T-cell (primary cell): ENCODE results near the gene ZNF195. TPM values are rescaled to one million over a fixed set of nuclear protein-coding genes. Genes with fewer than 3 reads are reported as not detected.
"Not testable (repeated sequence)": the region's sequence is repeated elsewhere in the genome, so short reads cannot be mapped to it uniquely, and the experiment has no call there.

Experiments used
- ATAC-seq, 4 experiments: fragments of 200-7000 bp in 3 of 4; fragments of 150-1000 bp in 1 of 4; cut with Tn5 transposase; replicated peaks in 1 of 4; 1 replicate in 3 of 4; 2 replicates in 1 of 4; pipeline ENCODE4 v1.10.0; 2021; ENCODE audit warnings: moderate library complexity in 3 of 4, mild to moderate bottlenecking in 2 of 4, moderate number of reproducible peaks in 1 of 4
- CTCF ChIA-PET, 2 donors: fragments of 300-600 bp; sonication (Branson Sonifier 250); formaldehyde crosslinking; loops; one replicate each; lab custom pipeline; 2022; ENCODE audit warnings: antibody characterized with exemption in 2 of 2; lab: Charles Lee
- POLR2A ChIA-PET, 2 donors: fragments of 300-600 bp; sonication (Branson Sonifier 250); formaldehyde crosslinking; loops; one replicate each; lab custom pipeline; 2022; ENCODE audit warnings: antibody characterized with exemption in 2 of 2; lab: Charles Lee
- DNase-seq, 35 experiments: peaks; one replicate each; pipeline versions ENCODE4 v3.0.0 to v3.0.0-alpha.2; 2013 to 2023
- H3K27ac ChIP-seq: one replicate; pipeline ENCODE4 v1.5.1; 2013; ENCODE audit warnings: low read length
- H3K27me3 ChIP-seq, 2 experiments: replicated peaks in 1 of 2; 1 replicate in 1 of 2; 2 replicates in 1 of 2; pipeline versions ENCODE4 v1.6.1 to v1.7.0; 2013; ENCODE audit warnings: low read length in 1 of 2, mixed read lengths in 1 of 2; ENCODE audit not compliant: control insufficient read depth in 2 of 2, insufficient read depth in 2 of 2; ENCODE audit errors: extremely low read depth in 1 of 2
- H3K36me3 ChIP-seq, 2 donors: 1 replicate in 1 of 2; 2 replicates in 1 of 2; pipeline versions ENCODE4 v1.6.1 to v1.7.0; 2013; ENCODE audit warnings: low read length in 1 of 2; ENCODE audit not compliant: control insufficient read depth in 2 of 2, insufficient read depth in 1 of 2; ENCODE audit errors: extremely low read depth in 1 of 2
- H3K4me1 ChIP-seq, 2 experiments: 1 replicate in 1 of 2; 2 replicates in 1 of 2; pipeline versions ENCODE4 v1.6.1 to v1.7.0; 2013; ENCODE audit warnings: low read length in 2 of 2, mixed read lengths in 1 of 2; ENCODE audit not compliant: insufficient read depth in 2 of 2, control insufficient read depth in 1 of 2; ENCODE audit errors: extremely low read depth in 1 of 2
- H3K4me3 ChIP-seq, 2 donors: 1 replicate in 1 of 2; 2 replicates in 1 of 2; pipeline versions ENCODE4 v1.5.1 to v1.7.0; 2013; ENCODE audit warnings: mild to moderate bottlenecking in 2 of 2, low read length in 1 of 2, moderate library complexity in 1 of 2; ENCODE audit not compliant: control insufficient read depth in 1 of 2; ENCODE audit errors: extremely low read depth in 1 of 2
- H3K9me3 ChIP-seq: 2 replicates; pipeline ENCODE4 v1.7.0; 2013
- H3K27ac Mint-ChIP-seq, 2 donors: one replicate each; pipeline ENCODE4 v1.8.0; 2020 to 2021; ENCODE audit warnings: mild to moderate bottlenecking in 2 of 2, mixed read lengths in 2 of 2
- H3K27me3 Mint-ChIP-seq, 2 donors: one replicate each; pipeline ENCODE4 v1.8.0; 2021 to 2022; ENCODE audit warnings: mixed read lengths in 2 of 2
- H3K36me3 Mint-ChIP-seq: one replicate; pipeline ENCODE4 v1.8.0; 2021; ENCODE audit warnings: mixed read lengths
- H3K4me1 Mint-ChIP-seq, 3 donors: one replicate each; pipeline ENCODE4 v1.8.0; 2020 to 2022; ENCODE audit warnings: mixed read lengths in 3 of 3, mild to moderate bottlenecking in 1 of 3
- H3K4me3 Mint-ChIP-seq, 3 donors: one replicate each; pipeline ENCODE4 v1.8.0; 2020 to 2022; ENCODE audit warnings: mild to moderate bottlenecking in 3 of 3, mixed read lengths in 3 of 3, moderate library complexity in 3 of 3
- H3K9me3 Mint-ChIP-seq, 3 donors: one replicate each; pipeline ENCODE4 v1.8.0; 2020 to 2022; ENCODE audit warnings: mixed read lengths in 3 of 3
- WGBS: methylation state at CpG from one replicate; pipeline ENCODE4 v1.1.5; 2013; ENCODE audit warnings: missing lambda C conversion rate; ENCODE audit not compliant: insufficient coverage; 5-methylcytosine and 5-hydroxymethylcytosine counted together
- total RNA-seq, 35 experiments: library from RNA in 6 of 35; stranded (reverse) in 6 of 35; fragments of 120-200 nt in 1 of 35; gene quantifications; one replicate each; pipeline versions ENCODE4 v1.2.1 to v1.2.4 and lab custom pipeline; 2013 to 2026

The ZNF195 gene
- total RNA-seq, 5 donors from 2014 or later (not counting 1 experiment from before 2014, with no cell fraction given), result 22.9 to 35.8 (median 32.0) TPM

DNA sequence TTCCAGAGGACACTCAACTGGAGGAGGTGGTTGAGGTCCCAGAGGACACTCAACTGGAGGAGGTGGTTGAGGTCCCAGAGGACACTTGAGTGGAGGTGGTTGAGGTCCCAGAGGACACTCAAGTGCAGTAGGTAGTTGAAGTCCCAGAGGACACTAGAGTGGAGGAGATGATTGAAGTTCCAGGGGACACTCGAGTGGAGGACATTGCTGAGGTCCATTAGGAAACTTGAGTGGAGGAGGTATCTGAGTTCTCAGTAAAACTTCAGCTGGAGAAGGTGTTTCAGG, 39.7 kb downstream of the ZNF195 start:
- H3K4me3 Mint-ChIP-seq, result no peak overlapping the region
- no peaks in the 10 kb centered on the region for H3K36me3 Mint-ChIP-seq
- CTCF ChIA-PET, result no interaction called here
- ATAC-seq, result no peak
- Histone ChIP-seq H3K27ac (no peak overlapping the region), H3K9me3 (no peaks in the 10 kb centered on the region), H3K4me1 (no peaks in the 10 kb centered on the region), H3K4me3 (no peak overlapping the region), H3K27me3 (peaks cover 0 to 23% of the 10 kb centered on the region in 2 experiments), H3K36me3 (no peaks in the 10 kb centered on the region)
- no peaks in the 10 kb centered on the region for H3K4me1 Mint-ChIP-seq
- POLR2A ChIA-PET, result no interaction called here
- H3K27me3 Mint-ChIP-seq, result peaks cover 29 to 47% of the 10 kb centered on the region in 2 donors
- WGBS, result 60% methylated on average over 1 of the region's 1 CpG
- H3K27ac Mint-ChIP-seq, result no peak overlapping the region
- no peak for DNase-seq
- no peaks in the 10 kb centered on the region for H3K9me3 Mint-ChIP-seq

- H3K36me3 ChIP-seq, result no peaks in the 10 kb centered on the region
- Mint-ChIP-seq H3K4me1 (no peaks in the 10 kb centered on the region), H3K36me3 (no peaks in the 10 kb centered on the region), H3K27me3 (peaks cover 29 to 47% of the 10 kb centered on the region in 2 donors), H3K4me3 (no peak overlapping the region), H3K9me3 (no peaks in the 10 kb centered on the region), H3K27ac (no peak overlapping the region)
- no peak for ATAC-seq
- ChIA-PET CTCF (no interaction called here), POLR2A (no interaction called here)
- H3K4me3 ChIP-seq, result no peak overlapping the region
- H3K27ac ChIP-seq, result no peak overlapping the region
- no peaks in the 10 kb centered on the region for H3K9me3 ChIP-seq
- 56% methylated on average over 7 of the region's 7 CpGs for WGBS
- DNase-seq, result no peak
- no peaks in the 10 kb centered on the region for H3K4me1 ChIP-seq
- H3K27me3 ChIP-seq, result peaks cover 0 to 23% of the 10 kb centered on the region in 2 experiments
Observed at GRCh38 chr11:3338569-3339339, 40.2 kb downstream of the ZNF195 start.

DNA sequence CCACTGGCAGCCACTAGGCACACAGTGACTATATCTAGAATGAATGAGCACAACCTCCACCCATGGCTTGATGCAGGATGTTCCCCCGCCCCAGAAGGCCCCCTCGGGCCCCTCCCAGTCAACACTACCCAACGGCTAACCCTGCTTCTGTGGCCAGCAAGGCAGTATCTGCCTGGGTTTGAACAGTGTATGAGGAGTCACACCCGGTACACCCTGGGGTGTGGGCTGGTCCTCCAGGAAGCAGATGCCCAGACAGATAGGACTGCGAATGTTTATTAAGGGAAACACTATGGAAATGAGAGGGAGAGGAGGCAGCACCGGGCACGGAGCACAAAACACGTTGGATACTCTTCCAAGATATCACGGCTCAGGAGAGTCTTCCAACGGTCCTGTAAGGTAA, 42.5 kb downstream of the ZNF195 start:
- H3K4me1 ChIP-seq, H3K27ac Mint-ChIP-seq, H3K4me3 ChIP-seq, H3K9me3 ChIP-seq, ATAC-seq, H3K4me1 Mint-ChIP-seq, H3K36me3 ChIP-seq, H3K27ac ChIP-seq, POLR2A ChIA-PET, CTCF ChIA-PET, DNase-seq, H3K36me3 Mint-ChIP-seq, H3K4me3 Mint-ChIP-seq, H3K9me3 Mint-ChIP-seq: not testable (repeated sequence)
- no CpG with 5 or more reads among the region's 10 CpGs for WGBS
- peaks cover 0 to 23% of the 10 kb centered on the region in 2 experiments for H3K27me3 ChIP-seq
- H3K27me3 Mint-ChIP-seq, result peaks cover 25 to 33% of the 10 kb centered on the region in 2 donors

DNA sequence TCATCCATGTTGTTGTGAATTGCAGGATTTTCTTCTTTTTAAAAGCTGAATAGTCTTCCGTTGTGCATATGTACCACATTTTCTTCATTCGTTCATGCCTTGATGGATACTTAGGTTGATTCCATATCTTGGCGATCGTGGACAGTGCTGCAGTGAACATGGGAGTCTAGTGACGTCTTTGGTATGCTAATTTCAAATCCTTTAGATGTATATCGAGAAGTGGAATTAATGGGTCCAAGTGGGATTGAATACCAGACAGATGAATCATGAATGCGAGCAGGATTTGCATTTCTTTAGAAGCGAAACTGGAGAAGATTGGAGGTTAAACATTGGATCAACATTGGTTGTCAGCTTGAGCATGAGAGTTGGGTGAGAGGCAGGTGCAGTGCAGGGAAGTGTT, 45.8 kb downstream of the ZNF195 start:
- H3K4me3 ChIP-seq, DNase-seq, H3K27ac Mint-ChIP-seq, H3K27me3 ChIP-seq, H3K9me3 Mint-ChIP-seq, H3K4me1 Mint-ChIP-seq, H3K27ac ChIP-seq, POLR2A ChIA-PET, H3K4me3 Mint-ChIP-seq, H3K27me3 Mint-ChIP-seq, H3K36me3 Mint-ChIP-seq, CTCF ChIA-PET, H3K36me3 ChIP-seq, H3K9me3 ChIP-seq, ATAC-seq, H3K4me1 ChIP-seq: not testable (repeated sequence)
- no CpG with 5 or more reads among the region's 8 CpGs for WGBS

DNA sequence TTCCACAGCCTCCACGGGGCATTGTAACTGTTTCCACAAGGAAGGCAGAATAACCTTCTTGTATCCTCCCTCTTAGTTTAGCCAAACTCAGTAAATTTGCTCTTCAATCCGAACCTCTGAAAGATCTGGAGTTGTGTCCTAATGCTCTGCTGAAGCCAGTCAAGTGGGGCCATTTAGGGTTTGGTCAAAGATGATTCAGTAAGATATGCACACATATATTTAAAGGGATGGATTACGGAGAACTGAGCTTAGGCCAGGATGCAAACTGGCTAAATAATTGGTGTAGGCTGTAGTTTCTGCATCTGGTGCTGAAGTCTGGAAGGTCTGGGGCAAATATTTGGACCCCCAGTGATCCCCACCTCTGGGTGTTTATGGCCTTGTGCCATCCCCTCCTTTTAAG, 47.9 kb downstream of the ZNF195 start:
- no CpG with 5 or more reads among the region's 3 CpGs for WGBS
- CTCF ChIA-PET, H3K36me3 Mint-ChIP-seq, H3K4me3 Mint-ChIP-seq, H3K4me1 Mint-ChIP-seq, H3K27ac Mint-ChIP-seq, DNase-seq, H3K27me3 Mint-ChIP-seq, POLR2A ChIA-PET, H3K4me3 ChIP-seq, H3K4me1 ChIP-seq, H3K27me3 ChIP-seq, H3K36me3 ChIP-seq, ATAC-seq, H3K27ac ChIP-seq, H3K9me3 ChIP-seq, H3K9me3 Mint-ChIP-seq: not testable (repeated sequence)

DNA sequence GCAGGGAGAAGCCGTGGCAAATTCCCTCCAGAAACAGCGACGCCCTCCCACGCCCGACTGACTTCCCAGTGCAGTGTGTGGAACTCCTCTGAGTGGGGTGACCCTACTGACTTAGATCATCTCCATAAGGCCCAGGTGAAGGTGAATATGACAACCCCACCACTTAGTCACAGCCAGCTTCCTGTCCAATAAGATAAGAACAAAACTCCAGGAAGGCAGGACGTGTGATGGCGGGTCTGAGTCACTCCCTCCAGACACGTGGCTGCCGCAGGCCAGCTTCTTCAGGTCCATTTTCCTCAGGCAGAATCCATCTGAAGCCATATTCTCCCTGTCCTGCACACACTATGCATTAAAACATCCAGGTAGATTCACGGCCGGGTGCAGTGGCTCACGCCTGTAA, 48.9 kb downstream of the ZNF195 start:
- no CpG with 5 or more reads among the region's 12 CpGs for WGBS
- H3K4me1 ChIP-seq, CTCF ChIA-PET: not testable (repeated sequence)

GRCh38 chr11:3328503-3328902, 50.4 kb downstream of the ZNF195 start:
- H3K27ac Mint-ChIP-seq, H3K4me1 ChIP-seq, POLR2A ChIA-PET, DNase-seq, H3K4me3 ChIP-seq, H3K36me3 ChIP-seq, H3K36me3 Mint-ChIP-seq, H3K9me3 Mint-ChIP-seq, H3K9me3 ChIP-seq, ATAC-seq, H3K27me3 Mint-ChIP-seq, H3K27me3 ChIP-seq, H3K4me1 Mint-ChIP-seq, H3K4me3 Mint-ChIP-seq, CTCF ChIA-PET, H3K27ac ChIP-seq: not testable (repeated sequence)
- WGBS, result no CpG with 5 or more reads among the region's 4 CpGs

More for the DNA sequence above, 48.9 kb downstream of the ZNF195 start:
- H3K4me3 Mint-ChIP-seq, H3K4me3 ChIP-seq, H3K36me3 ChIP-seq, H3K27ac ChIP-seq, H3K9me3 ChIP-seq, POLR2A ChIA-PET, H3K27ac Mint-ChIP-seq, H3K27me3 ChIP-seq, H3K27me3 Mint-ChIP-seq, DNase-seq, H3K36me3 Mint-ChIP-seq, H3K9me3 Mint-ChIP-seq, ATAC-seq, H3K4me1 Mint-ChIP-seq: not testable (repeated sequence)
